Endothelial cell of umbilical vein (primary cell): Measurements from ENCODE around the gene PKD2L1. TPM values are rescaled to one million over a fixed set of nuclear protein-coding genes. Genes with fewer than 3 reads are reported as not detected.
A peak's percentile ranks its signal among the peaks of the same experiment; 100 is the strongest.

Experiments
- BruUV-seq: library from RNA; stranded (reverse); fragments of 400-500 nt; replicated peaks from 2 replicates; lab custom pipeline; 2021; lab: Mats Ljungman, UMichigan
- CTCF ChIA-PET: fragments of 300-600, 350-600 bp; sonication (Branson Sonifier 250); formaldehyde crosslinking; loops from one replicate; lab custom pipeline; 2021; ENCODE audit warnings: antibody characterized with exemption, inconsistent platforms; lab: Charles Lee
- POLR2A ChIA-PET: fragments of 300-600, 350-600 bp; sonication (Branson Sonifier 250); formaldehyde crosslinking; loops from one replicate; lab custom pipeline; 2021; ENCODE audit warnings: antibody characterized with exemption, inconsistent platforms; lab: Charles Lee
- DNase-seq: peaks from one replicate; pipeline ENCODE4 v3.0.0-alpha.2; 2011; ENCODE audit warnings: low read depth, low spot score
- FAIRE-seq: peaks from 2 replicates; lab custom pipeline; 2011; peaks lifted over from hg19 to GRCh38; lab: Jason Lieb, UNC
- H2AFZ ChIP-seq: 2 replicates; pipeline ENCODE4 v1.6.0; 2012; ENCODE audit warnings: low read depth, low read length, control low read depth, inconsistent platforms
- H3K27ac ChIP-seq: 2 replicates; pipeline ENCODE4 v1.5.1; 2011; ENCODE audit warnings: low read depth, mild to moderate bottlenecking, control low read depth, low read length, moderate library complexity; ENCODE audit not compliant: insufficient read depth
- H3K27me3 ChIP-seq, 2 experiments: 2 replicates each; pipeline versions ENCODE4 v1.6.0 to v1.6.1; 2011; ENCODE audit warnings: low read length in 2 of 2, mixed read lengths in 1 of 2; ENCODE audit not compliant: control insufficient read depth in 2 of 2, insufficient read depth in 2 of 2
- H3K36me3 ChIP-seq, 2 experiments: 2 replicates in 1 of 2; 3 replicates in 1 of 2; pipeline ENCODE4 v1.5.1; 2011; ENCODE audit warnings: low read length in 2 of 2, mild to moderate bottlenecking in 1 of 2, moderate library complexity in 1 of 2; ENCODE audit not compliant: control insufficient read depth in 2 of 2, insufficient read depth in 2 of 2; ENCODE audit errors: extremely low read depth in 1 of 2
- H3K4me1 ChIP-seq: 3 replicates; pipeline ENCODE4 v1.5.1; 2011; ENCODE audit warnings: mild to moderate bottlenecking, low read length; ENCODE audit not compliant: control insufficient read depth, insufficient read depth; ENCODE audit errors: extremely low read depth
- H3K4me2 ChIP-seq: 2 replicates; pipeline ENCODE4 v1.6.1; 2011; ENCODE audit warnings: low read length, control low read depth, mixed read lengths; ENCODE audit not compliant: insufficient read depth
- H3K4me3 ChIP-seq, 3 experiments: fragments of 200-600 bp in 1 of 3; sonication (generic), shearing (Covaris generic) in 1 of 3; replicated peaks in 1 of 3; 2 replicates each; pipeline ENCODE4 v1.5.1; 2011 to 2016; ENCODE audit warnings: control low read depth in 3 of 3, low read length in 3 of 3, mild to moderate bottlenecking in 2 of 3, inconsistent platforms in 1 of 3, low read depth in 1 of 3, moderate library complexity in 1 of 3; ENCODE audit not compliant: insufficient read depth in 1 of 3
- H3K79me2 ChIP-seq: 2 replicates; pipeline ENCODE4 v1.6.0; 2012; ENCODE audit warnings: low read length, inconsistent platforms; ENCODE audit not compliant: control insufficient read depth, insufficient read depth
- H3K9ac ChIP-seq: replicated peaks from 2 replicates; pipeline ENCODE3; 2011; ENCODE audit warnings: low read length, control low read depth; ENCODE audit not compliant: insufficient read depth; ENCODE audit errors: extremely low read depth
- H3K9me1 ChIP-seq: replicated peaks from 3 replicates; pipeline ENCODE4 v1.6.0; 2011; ENCODE audit warnings: mild to moderate bottlenecking, low read length; ENCODE audit not compliant: control insufficient read depth, insufficient read depth; ENCODE audit errors: extremely low read depth
- H3K9me3 ChIP-seq: replicated peaks from 2 replicates; pipeline ENCODE4 v1.5.1; 2012; ENCODE audit warnings: low read length, inconsistent platforms; ENCODE audit not compliant: control insufficient read depth, insufficient read depth
- H4K20me1 ChIP-seq: replicated peaks from 2 replicates; pipeline ENCODE3; 2011; ENCODE audit warnings: mild to moderate bottlenecking, low read length; ENCODE audit not compliant: control insufficient read depth, insufficient read depth; ENCODE audit errors: extremely low read depth
- FOS ChIP-seq: IDR thresholded peaks from 2 replicates; pipeline ENCODE4 v1.6.1; 2011; ENCODE audit warnings: mild to moderate bottlenecking, low read length, moderate library complexity, borderline replicate concordance; ENCODE audit not compliant: insufficient read depth
- GATA2 ChIP-seq: IDR thresholded peaks from 2 replicates; pipeline ENCODE4 v1.7.0; 2011; ENCODE audit warnings: low read depth, mild to moderate bottlenecking, moderate library complexity, mixed read lengths, low read length; ENCODE audit not compliant: insufficient read length, insufficient read depth
- JUN ChIP-seq: IDR thresholded peaks from 2 replicates; pipeline ENCODE4 v1.6.1; 2011; ENCODE audit warnings: borderline replicate concordance, low read depth; ENCODE audit not compliant: insufficient read length, insufficient read depth
- MAX ChIP-seq: IDR thresholded peaks from 2 replicates; pipeline ENCODE4 v1.6.1; 2011; ENCODE audit not compliant: insufficient read depth, insufficient read length
- MYC ChIP-seq: IDR thresholded peaks from one replicate; pipeline ENCODE4 v1.6.1; 2011; ENCODE audit warnings: mild to moderate bottlenecking, low read depth, low read length
- POLR2A ChIP-seq: IDR thresholded peaks from 2 replicates; pipeline ENCODE4 v1.6.1; 2012; ENCODE audit warnings: low read depth, mild to moderate bottlenecking, control low read depth, low read length
- POLR2AphosphoS5 ChIP-seq: IDR thresholded peaks from 2 replicates; pipeline ENCODE4 v1.6.1; 2012; ENCODE audit warnings: low read depth, mild to moderate bottlenecking, control low read depth, low read length, moderate library complexity; ENCODE audit not compliant: insufficient read depth
- dilution Hi-C: fragments of 300-500 bp; cut with MboI; formaldehyde crosslinking; loops from one replicate; pipeline ENCODE4 v1.15.0; 2019; ENCODE audit warnings: low sequenced_read_pairs; ENCODE audit not compliant: extremely low pct_ligation_motif_present
- intact Hi-C: fragments of 100-400 bp; cut with micrococcal nuclease; formaldehyde crosslinking; loops from one replicate; pipeline ENCODE4 v1.10.0; 2022
- polyA plus RNA-seq, 4 experiments: library from polyadenylated mRNA; depleted of rRNA in 3 of 4; stranded (reverse) in 3 of 4; unstranded in 1 of 4; fragments of >200 nt; gene quantifications; 2 replicates each; pipeline versions ENCODE4 v1.2.1 to v1.2.3, GENCODE V29; 2011 to 2012; ENCODE audit warnings: missing spikeins in 1 of 4
- total RNA-seq: library from RNA; stranded (reverse); gene quantifications from 2 replicates; pipeline ENCODE4 v1.2.3, GENCODE V29; 2021
- TF ChIP-seq, protein P1 (sequence below), 2 donors: IDR thresholded peaks; 1 replicate in 1 of 2; 2 replicates in 1 of 2; pipeline ENCODE4 v1.5.1; 2011; ENCODE audit warnings: low read length in 2 of 2, mild to moderate bottlenecking in 2 of 2, moderate library complexity in 2 of 2, control low read depth in 1 of 2, inconsistent platforms in 1 of 2, low read depth in 1 of 2; ENCODE audit not compliant: insufficient read depth in 1 of 2; ENCODE audit errors: extremely low read depth in 1 of 2

PKD2L1 gene
- total and polyA plus RNA-seq, 2 donors (not counting 3 experiments of a cell fraction or from before 2014, with no cell fraction given) = not detected

DNA sequence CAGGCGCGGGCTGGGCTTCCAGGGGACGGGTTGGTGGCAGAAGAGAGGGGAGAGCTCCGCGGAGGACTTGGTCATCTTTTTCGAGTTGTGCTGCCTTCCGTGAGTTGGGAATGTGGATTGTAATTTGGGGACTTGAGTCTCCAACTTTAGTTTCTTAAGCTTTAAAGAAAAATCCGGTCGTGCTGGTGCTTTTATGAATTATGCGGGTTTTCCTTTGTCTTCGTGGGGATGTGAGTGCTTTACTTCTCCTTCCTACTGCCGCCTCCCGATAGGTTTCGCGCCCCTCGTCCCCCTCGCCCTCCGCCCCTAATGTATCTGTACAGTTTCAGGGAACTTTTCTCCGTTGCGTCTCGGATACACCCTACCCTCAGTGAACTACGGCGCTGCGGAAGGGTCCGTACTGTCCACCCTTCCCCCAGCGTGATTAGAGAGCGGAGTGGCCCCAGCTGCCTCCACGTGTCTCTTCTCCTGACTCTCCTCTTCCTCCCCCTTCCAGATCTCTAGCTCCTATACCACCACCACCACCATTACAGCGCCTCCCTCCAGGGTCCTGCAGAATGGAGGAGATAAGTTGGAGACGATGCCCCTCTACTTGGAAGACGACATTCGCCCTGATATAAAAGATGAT is 17.7 kb upstream of the PKD2L1 start:
- H3K9ac ChIP-seq = peak overlapping the region; percentile 47
- H3K9me1 ChIP-seq = no peaks in the 10 kb centered on the region
- H3K27me3 ChIP-seq = no peaks in the 10 kb centered on the region
- dilution Hi-C loops (no loop called here), intact Hi-C loops (loop anchor here (1.0 to 5.0 kb wide), 4 partner anchors 9 to 60 kb away; partner anchors contain the start of gene BLOC1S2)
- H3K4me1 ChIP-seq = peaks cover 43% of the 10 kb centered on the region
- H3K9me3 ChIP-seq = no peaks in the 10 kb centered on the region
- H3K36me3 ChIP-seq = peaks cover 10 to 22% of the 10 kb centered on the region in 2 experiments
- peaks cover 6% of the 10 kb centered on the region for H4K20me1 ChIP-seq
- H3K4me2 ChIP-seq = peak overlapping the region; percentile 81
- BruUV-seq = no TSS peak
- ChIA-PET POLR2A (interaction anchor here (1.0 to 2.1 kb wide), 4 partner anchors 20 to 26 kb away, joined by 3 to 20 read pairs (median 12); no protein-coding TSS in a partner anchor), CTCF (interaction anchor here (0.6 to 6.4 kb wide), 9 partner anchors 23 to 531 kb away, joined by 3 to 106 read pairs (median 8); no protein-coding TSS in a partner anchor)
- TF ChIP-seq MYC (peak; percentile 78), JUN (no peak), MAX (peak; percentile 5)
- peak overlapping the region; percentile 6 for H3K27ac ChIP-seq
- FAIRE-seq (peak; percentile 73), DNase-seq (no peak)
- H2AFZ ChIP-seq = no peak overlapping the region
- H3K4me3 ChIP-seq = peak overlapping the region; percentile 85 to 87 (median 85)
- peaks cover 58% of the 10 kb centered on the region for H3K79me2 ChIP-seq

GRCh38 chr10:100346765-100347567 is 16.9 kb upstream of the PKD2L1 start, which contains the start of gene SCD:
Gene SCD, plus strand, starts transcription at chr10:100347233. Its CDS starts 272 bp downstream, at chr10:100347505.
- intact Hi-C loops (loop anchor here (1.0 to 5.0 kb wide), 4 partner anchors 9 to 60 kb away; partner anchors contain the start of gene BLOC1S2), dilution Hi-C loops (no loop called here)
- H3K4me1 ChIP-seq = peaks cover 42% of the 10 kb centered on the region
- H3K27me3 ChIP-seq = no peaks in the 10 kb centered on the region
- H4K20me1 ChIP-seq = peaks cover 6% of the 10 kb centered on the region
- no peaks in the 10 kb centered on the region for H3K9me1 ChIP-seq
- H2AFZ ChIP-seq = peak within 1 kb of the TSS; percentile 39
- H3K36me3 ChIP-seq = peaks cover 4 to 15% of the 10 kb centered on the region in 2 experiments
- peak within 1 kb of the TSS; percentile 47 for H3K9ac ChIP-seq
- peak; percentile 99 for FAIRE-seq
- DNase-seq = peak; percentile 92
- POLR2A ChIA-PET = interaction anchor here (0.6 to 2.1 kb wide), 8 partner anchors 20 to 601 kb away, joined by 3 to 20 read pairs (median 6); partner anchors contain the start of gene HIF1AN
- H3K9me3 ChIP-seq = no peaks in the 10 kb centered on the region
- TSS peak; percentile 59 for BruUV-seq
- H3K27ac ChIP-seq = peak within 1 kb of the TSS; percentile 48
- H3K4me3 ChIP-seq = peak within 1 kb of the TSS; percentile 85 to 87 (median 85)
- CTCF ChIA-PET = interaction anchor here (1.1 to 6.4 kb wide), 8 partner anchors 9 to 531 kb away, joined by 3 to 106 read pairs (median 7); no protein-coding TSS in a partner anchor
- TF ChIP-seq MAX = peak; percentile 15
- TF ChIP-seq GATA2 = no peak
- no peak for TF ChIP-seq FOS
- TF ChIP-seq, protein P1, sequence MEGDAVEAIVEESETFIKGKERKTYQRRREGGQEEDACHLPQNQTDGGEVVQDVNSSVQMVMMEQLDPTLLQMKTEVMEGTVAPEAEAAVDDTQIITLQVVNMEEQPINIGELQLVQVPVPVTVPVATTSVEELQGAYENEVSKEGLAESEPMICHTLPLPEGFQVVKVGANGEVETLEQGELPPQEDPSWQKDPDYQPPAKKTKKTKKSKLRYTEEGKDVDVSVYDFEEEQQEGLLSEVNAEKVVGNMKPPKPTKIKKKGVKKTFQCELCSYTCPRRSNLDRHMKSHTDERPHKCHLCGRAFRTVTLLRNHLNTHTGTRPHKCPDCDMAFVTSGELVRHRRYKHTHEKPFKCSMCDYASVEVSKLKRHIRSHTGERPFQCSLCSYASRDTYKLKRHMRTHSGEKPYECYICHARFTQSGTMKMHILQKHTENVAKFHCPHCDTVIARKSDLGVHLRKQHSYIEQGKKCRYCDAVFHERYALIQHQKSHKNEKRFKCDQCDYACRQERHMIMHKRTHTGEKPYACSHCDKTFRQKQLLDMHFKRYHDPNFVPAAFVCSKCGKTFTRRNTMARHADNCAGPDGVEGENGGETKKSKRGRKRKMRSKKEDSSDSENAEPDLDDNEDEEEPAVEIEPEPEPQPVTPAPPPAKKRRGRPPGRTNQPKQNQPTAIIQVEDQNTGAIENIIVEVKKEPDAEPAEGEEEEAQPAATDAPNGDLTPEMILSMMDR (IDR thresholded peaks at IDR 0.05; ENCODE audit: extremely low read depth in 1 of 2, insufficient read depth in 1 of 2, low read depth in 1 of 2, low read length in 2 of 2) = no peak
- TF ChIP-seq POLR2A = peak; percentile 83
- no peak for TF ChIP-seq JUN
- no peak for TF ChIP-seq MYC
- peak; percentile 70 for TF ChIP-seq POLR2AphosphoS5
- H3K79me2 ChIP-seq = peaks cover 51% of the 10 kb centered on the region
- H3K4me2 ChIP-seq = peak within 1 kb of the TSS; percentile 81
